Esophagus (tissue), 2 donors: ENCODE data around the gene IRS4. TPM values are rescaled to one million over a fixed set of nuclear protein-coding genes. Genes with fewer than 3 reads are reported as not detected.

Experiments
- H3K27ac ChIP-seq, 2 donors: one replicate each; pipeline ENCODE4 v1.5.1; 2013; ENCODE audit warnings: low read depth in 2 of 2, mild to moderate bottlenecking in 2 of 2, inconsistent platforms in 1 of 2, low read length in 1 of 2, moderate library complexity in 1 of 2
- H3K27me3 ChIP-seq, 2 donors: one replicate each; pipeline ENCODE4 v1.6.1; 2013; ENCODE audit warnings: low read length in 2 of 2, control low read depth in 1 of 2, mild to moderate bottlenecking in 1 of 2; ENCODE audit not compliant: insufficient read depth in 2 of 2, control insufficient read depth in 1 of 2
- H3K36me3 ChIP-seq, 2 donors: one replicate each; pipeline ENCODE4 v1.6.1; 2013; ENCODE audit warnings: low read length in 1 of 2; ENCODE audit not compliant: control insufficient read depth in 2 of 2, insufficient read depth in 2 of 2
- H3K4me1 ChIP-seq, 2 donors: one replicate each; pipeline ENCODE4 v1.6.1; 2013; ENCODE audit warnings: low read length in 1 of 2; ENCODE audit not compliant: control insufficient read depth in 2 of 2, insufficient read depth in 2 of 2
- H3K4me3 ChIP-seq, 2 donors: one replicate each; pipeline ENCODE4 v1.5.1; 2013; ENCODE audit warnings: low read length in 2 of 2, mild to moderate bottlenecking in 2 of 2, low read depth in 1 of 2, moderate library complexity in 1 of 2
- H3K9me3 ChIP-seq, 2 donors: one replicate each; pipeline ENCODE4 v1.6.1; 2013; ENCODE audit warnings: mild to moderate bottlenecking in 2 of 2, low read depth in 1 of 2, low read length in 1 of 2, moderate library complexity in 1 of 2; ENCODE audit not compliant: control insufficient read depth in 2 of 2, insufficient read depth in 1 of 2
- WGBS, 2 donors: extraction: QIAGEN DNeasy Blood & Tissue Kit; methylation state at CpG; one replicate each; pipeline ENCODE4 v1.1.7; 2013; 5-methylcytosine and 5-hydroxymethylcytosine counted together
- polyA plus RNA-seq, 2 donors: library from polyadenylated mRNA; stranded (reverse); fragments of 200-250 nt; gene quantifications; one replicate each; pipeline ENCODE4 v1.2.3, GENCODE V29; 2013
- donor health status: healthy with polysubstance abuse.
- donor health status: Bipolar disorder and iron deficiency.

IRS4 gene
- under 1 TPM in 1 of 2 donors, not detected in 1; 0.01 TPM for polyA plus RNA-seq

GRCh38 chrX:108736509-108737479, at the start of gene IRS4:
Gene IRS4, minus strand, starts transcription at chrX:108736563.
- peaks cover 5 to 13% of the 10 kb centered on the region in 2 donors for H3K27me3 ChIP-seq
- peaks cover 0 to 5% of the 10 kb centered on the region in 2 donors for H3K9me3 ChIP-seq
- peak within 1 kb of the TSS; percentile 35 to 40 for H3K4me3 ChIP-seq
- H3K36me3 ChIP-seq: no peaks in the 10 kb centered on the region
- H3K27ac ChIP-seq: no peak within 1 kb of the TSS
- 4 to 28% methylated on average over 57 to 62 of the region's 62 CpGs for WGBS, 2 donors
- H3K4me1 ChIP-seq: no peaks in the 10 kb centered on the region

DNA sequence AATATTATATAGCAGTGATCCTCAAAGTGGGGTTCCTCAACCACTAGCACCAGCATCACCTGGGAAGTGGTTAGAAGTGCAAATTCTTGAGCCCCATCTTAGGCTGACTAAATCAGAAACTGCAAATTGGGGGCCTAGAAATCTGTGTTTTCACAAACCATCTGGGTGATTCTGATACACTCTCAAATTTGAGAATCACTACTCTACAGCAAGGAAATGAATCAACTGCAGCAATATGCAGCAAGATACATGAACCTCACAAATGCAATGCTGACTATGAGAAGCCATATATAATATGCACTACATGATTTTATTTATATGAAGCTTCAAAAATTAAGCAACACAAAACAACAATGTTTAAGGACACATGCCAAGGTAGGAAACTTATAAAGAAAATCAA, 36.2 kb upstream of the IRS4 start:
- Histone ChIP-seq H3K4me1 (no peaks in the 10 kb centered on the region), H3K4me3 (no peak overlapping the region), H3K9me3 (no peaks in the 10 kb centered on the region), H3K27ac (no peak overlapping the region), H3K27me3 (no peaks in the 10 kb centered on the region), H3K36me3 (no peaks in the 10 kb centered on the region)

DNA sequence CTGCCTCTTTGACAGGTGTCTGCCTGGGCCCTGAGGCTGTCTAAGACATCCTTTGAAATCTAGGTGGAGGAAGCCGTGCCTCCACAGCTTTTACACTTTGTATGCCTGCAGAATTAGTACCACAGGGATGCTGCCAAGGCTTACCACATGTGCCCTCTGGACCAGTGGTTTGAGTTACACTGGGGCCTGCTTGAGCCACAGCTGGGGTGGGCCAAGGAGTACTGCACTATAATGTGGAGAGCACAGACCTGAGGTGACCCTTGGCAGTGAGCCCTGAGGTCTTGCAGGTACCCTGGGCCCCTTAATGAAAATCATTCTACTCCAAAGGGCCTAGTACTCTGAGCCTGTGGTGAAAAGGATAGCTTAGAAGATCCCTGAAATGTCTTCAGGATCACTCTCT, 27.2 kb upstream of the IRS4 start:
- Histone ChIP-seq H3K9me3 (no peaks in the 10 kb centered on the region), H3K27me3 (no peaks in the 10 kb centered on the region), H3K27ac (no peak overlapping the region), H3K4me3 (no peak overlapping the region), H3K4me1 (no peaks in the 10 kb centered on the region), H3K36me3 (no peaks in the 10 kb centered on the region)
- 53 to 63% methylated on average over 1 of the region's 1 CpG for WGBS, 2 donors

DNA sequence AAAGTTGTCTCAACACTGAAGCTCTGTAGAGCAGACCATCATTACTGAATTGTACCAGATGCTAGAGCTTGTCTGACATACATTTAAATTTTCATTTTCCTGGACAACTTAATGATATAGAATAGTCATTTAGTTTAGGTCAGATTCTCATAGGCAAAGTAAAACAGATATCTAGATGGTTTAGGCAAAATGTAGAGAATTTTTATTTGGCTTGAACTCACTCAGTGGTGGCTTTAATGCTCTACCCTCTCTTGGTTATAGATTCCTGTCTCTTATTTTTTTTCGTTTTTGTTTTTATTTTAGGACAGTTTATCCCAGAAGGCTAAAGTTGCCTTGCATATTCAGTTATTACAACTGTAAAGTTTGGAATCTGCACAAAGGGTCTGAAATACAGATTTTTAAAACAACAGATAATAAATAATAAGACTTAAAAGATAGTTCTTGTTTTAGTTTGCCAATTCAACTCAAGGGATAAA, 4.0 kb upstream of the IRS4 start:
- Histone ChIP-seq H3K36me3 (no peaks in the 10 kb centered on the region), H3K4me1 (no peaks in the 10 kb centered on the region), H3K4me3 (no peak overlapping the region), H3K9me3 (peaks cover 0 to 5% of the 10 kb centered on the region in 2 donors), H3K27me3 (peaks cover 0 to 2% of the 10 kb centered on the region in 2 donors), H3K27ac (no peak overlapping the region)
- WGBS, 2 donors: 33 to 68% methylated on average over 1 of the region's 1 CpG

DNA sequence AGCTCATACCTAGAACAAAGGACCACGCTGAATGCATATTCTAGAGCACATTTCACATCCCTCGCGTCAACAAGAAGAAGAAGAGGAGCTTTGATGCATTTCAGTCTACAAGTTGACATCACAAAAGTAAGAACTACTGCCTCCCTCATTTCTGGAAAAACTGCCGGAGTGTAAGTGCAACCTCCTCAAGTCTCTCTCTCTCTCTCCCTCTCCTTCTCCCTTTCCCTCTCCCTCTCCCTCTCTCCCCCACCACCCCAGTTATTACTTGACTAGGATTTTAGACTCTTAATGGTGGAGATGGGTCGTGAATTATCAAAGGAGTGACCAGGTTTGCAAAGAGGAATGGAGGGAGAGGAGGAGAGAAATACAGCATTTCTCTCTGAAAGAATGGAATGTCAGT, 1.4 kb upstream of the IRS4 start:
- H3K27me3 ChIP-seq: peaks cover 0 to 13% of the 10 kb centered on the region in 2 donors
- no peaks in the 10 kb centered on the region for H3K36me3 ChIP-seq
- H3K4me3 ChIP-seq: no peak overlapping the region
- peaks cover 0 to 5% of the 10 kb centered on the region in 2 donors for H3K9me3 ChIP-seq
- H3K4me1 ChIP-seq: no peaks in the 10 kb centered on the region
- H3K27ac ChIP-seq: no peak overlapping the region
- WGBS, 2 donors: 40% methylated on average over 5 of the region's 5 CpGs

DNA sequence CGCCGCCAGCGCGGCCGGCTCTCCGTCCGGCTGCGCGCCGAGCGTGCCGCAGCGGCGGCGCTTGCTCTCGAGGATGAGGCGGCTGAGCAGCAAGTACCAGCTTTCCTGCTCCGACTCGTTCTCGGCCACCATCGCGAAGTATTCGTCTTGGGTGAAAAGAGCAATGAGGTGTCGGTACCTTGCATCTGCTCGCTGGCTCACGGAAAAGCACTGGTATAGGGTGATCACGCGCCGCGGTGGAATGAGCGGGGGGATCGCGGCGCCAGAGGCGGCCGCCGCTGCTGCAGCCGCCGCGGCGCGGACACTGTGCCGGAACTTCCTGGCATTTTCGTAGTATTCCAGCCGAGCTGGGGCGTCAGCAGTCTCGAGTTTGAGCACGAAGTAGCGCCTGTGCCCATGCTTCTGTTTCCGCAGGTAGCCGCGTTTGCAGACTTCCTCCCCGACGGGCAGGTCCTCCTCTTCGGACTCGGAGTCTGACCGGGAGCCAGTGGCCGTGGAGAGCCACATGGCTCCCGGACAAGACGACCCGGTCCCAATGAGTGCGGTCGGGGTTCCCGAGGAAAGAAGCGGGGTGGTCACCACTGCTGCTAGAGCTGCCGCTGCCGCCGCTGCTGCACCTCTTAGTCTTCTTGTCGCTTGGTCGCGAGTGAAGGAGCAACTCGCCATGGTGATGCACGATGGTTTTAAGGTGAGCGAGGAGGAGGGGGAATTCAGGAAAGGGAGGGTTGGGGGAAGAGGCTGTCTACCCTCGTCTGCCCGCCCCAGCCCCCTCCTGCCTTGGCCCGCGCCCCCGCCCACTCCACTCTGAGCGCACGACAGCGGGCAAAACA, 469 bp downstream of the IRS4 start:
- Histone ChIP-seq H3K36me3 (no peaks in the 10 kb centered on the region), H3K4me1 (no peaks in the 10 kb centered on the region), H3K27ac (no peak overlapping the region), H3K9me3 (peaks cover 0 to 5% of the 10 kb centered on the region in 2 donors), H3K27me3 (peaks cover 5 to 13% of the 10 kb centered on the region in 2 donors), H3K4me3 (peak overlapping the region; percentile 35 to 40)
- WGBS, 2 donors: 2 to 25% methylated on average over 77 to 82 of the region's 82 CpGs

DNA sequence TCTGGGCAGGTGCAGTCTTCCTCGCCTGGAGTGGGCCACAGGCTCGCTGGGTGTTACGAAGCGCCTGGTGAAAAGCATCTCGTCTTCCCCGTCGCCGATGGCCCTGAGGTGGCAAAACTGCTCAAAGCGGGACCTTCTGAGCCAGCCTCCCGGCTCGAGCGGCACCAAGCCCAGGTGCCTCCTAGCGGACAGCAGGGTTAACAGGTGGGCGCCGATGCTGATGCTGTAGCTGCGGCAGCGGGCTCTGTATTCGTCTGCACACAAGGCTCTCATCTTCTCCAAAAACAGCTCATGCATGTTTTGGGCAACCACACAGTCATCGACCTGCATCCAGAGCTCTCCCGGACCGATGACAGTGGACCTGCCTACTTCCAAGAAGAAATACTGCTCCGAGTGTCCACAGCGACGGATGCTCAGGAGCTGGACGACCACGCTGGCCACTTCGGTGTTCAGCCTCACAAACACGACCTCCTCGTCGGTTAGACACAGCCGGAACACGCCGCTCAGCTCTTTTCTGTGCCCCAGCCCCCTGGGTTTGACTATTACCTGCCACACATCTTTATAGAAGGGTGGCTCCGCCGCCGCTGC, 1.2 kb downstream of the IRS4 start:
- no peak overlapping the region for H3K27ac ChIP-seq
- H3K36me3 ChIP-seq: no peaks in the 10 kb centered on the region
- H3K4me3 ChIP-seq: peak overlapping the region in 1 of 2 donors; percentile 35
- H3K4me1 ChIP-seq: no peaks in the 10 kb centered on the region
- 5 to 33% methylated on average over 36 of the region's 36 CpGs for WGBS, 2 donors
- peaks cover 0 to 5% of the 10 kb centered on the region in 2 donors for H3K9me3 ChIP-seq
- H3K27me3 ChIP-seq: peaks cover 5 to 13% of the 10 kb centered on the region in 2 donors

GRCh38 chrX:108734426-108734825, 1.9 kb downstream of the IRS4 start:
- no peak overlapping the region for H3K27ac ChIP-seq
- WGBS, 2 donors: 65 to 76% methylated on average over 7 of the region's 7 CpGs
- H3K9me3 ChIP-seq: peaks cover 0 to 5% of the 10 kb centered on the region in 2 donors
- H3K27me3 ChIP-seq: peaks cover 5 to 13% of the 10 kb centered on the region in 2 donors
- H3K36me3 ChIP-seq: no peaks in the 10 kb centered on the region
- no peaks in the 10 kb centered on the region for H3K4me1 ChIP-seq
- H3K4me3 ChIP-seq: no peak overlapping the region

- peaks cover 5 to 12% of the 10 kb centered on the region in 2 donors for H3K27me3 ChIP-seq
- peaks cover 0 to 5% of the 10 kb centered on the region in 2 donors for H3K9me3 ChIP-seq
- no peak overlapping the region for H3K4me3 ChIP-seq
- no peaks in the 10 kb centered on the region for H3K36me3 ChIP-seq
- no peaks in the 10 kb centered on the region for H3K4me1 ChIP-seq
- no peak overlapping the region for H3K27ac ChIP-seq
- WGBS, 2 donors: 7 to 27% methylated on average over 39 of the region's 39 CpGs
Observed at GRCh38 chrX:108732630-108733321, 3.6 kb downstream of the IRS4 start.
